IPS-20b (cell line): ENCODE measurements around the gene WFDC10A.
"Not testable (repeated sequence)": the region's sequence is repeated elsewhere in the genome, so short reads cannot be mapped to it uniquely, and the experiment has no call there.

ENCODE experiments used
- H3K27ac ChIP-seq: one replicate; pipeline ENCODE4 v1.5.1; 2013; ENCODE audit warnings: low read length
- H3K27me3 ChIP-seq: 2 replicates; pipeline ENCODE4 v1.6.1; 2013; ENCODE audit warnings: mild to moderate bottlenecking, low read length, inconsistent platforms; ENCODE audit not compliant: insufficient read depth
- H3K36me3 ChIP-seq: 2 replicates; pipeline ENCODE4 v1.6.1; 2013; ENCODE audit warnings: low read depth, mild to moderate bottlenecking, inconsistent platforms, low read length, moderate library complexity; ENCODE audit not compliant: insufficient read depth
- H3K4me1 ChIP-seq: 2 replicates; pipeline ENCODE4 v1.6.1; 2013; ENCODE audit warnings: mild to moderate bottlenecking, control low read depth, inconsistent platforms, low read length, moderate library complexity; ENCODE audit not compliant: insufficient read depth
- H3K4me3 ChIP-seq: 2 replicates; pipeline ENCODE4 v1.5.1; 2013; ENCODE audit warnings: mild to moderate bottlenecking, low read length, inconsistent platforms
- H3K9ac ChIP-seq: 2 replicates; pipeline ENCODE4 v1.6.1; 2013; ENCODE audit warnings: low read depth, mild to moderate bottlenecking, inconsistent platforms, low read length, moderate library complexity
- H3K9me3 ChIP-seq: 2 replicates; pipeline ENCODE4 v1.6.1; 2013; ENCODE audit warnings: mild to moderate bottlenecking, low read depth, low read length, inconsistent platforms; ENCODE audit not compliant: insufficient read depth

WFDC10A gene

DNA sequence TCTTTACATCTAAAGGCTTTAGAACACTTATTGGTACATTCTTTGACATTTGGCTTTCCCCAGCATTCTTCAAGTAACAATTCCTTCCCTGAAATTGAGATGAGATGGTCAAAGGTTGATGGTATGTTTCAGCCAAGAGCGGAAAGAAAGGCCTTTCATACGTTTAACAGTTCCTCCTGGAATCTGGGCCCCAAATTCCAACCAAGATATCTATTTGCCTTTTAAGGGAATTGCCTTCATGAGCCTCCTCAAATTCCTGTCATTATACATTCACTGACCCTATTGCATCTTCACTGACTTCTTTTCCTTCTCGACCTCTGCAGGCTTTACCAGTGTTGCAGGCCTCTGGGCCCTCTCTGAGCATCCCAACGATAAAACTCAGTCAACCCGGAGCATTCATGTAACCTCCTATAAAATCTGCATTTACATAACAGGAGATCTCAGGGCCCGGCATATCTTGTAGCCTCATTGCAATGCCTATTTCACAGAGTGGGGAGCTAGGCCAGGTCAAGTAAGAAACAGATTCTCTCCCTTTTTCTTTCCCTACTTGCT is 19.8 kb downstream of the WFDC10A start:
- Histone ChIP-seq H3K4me1 (no peaks in the 10 kb centered on the region), H3K36me3 (no peaks in the 10 kb centered on the region), H3K4me3 (no peak overlapping the region), H3K9ac (no peak overlapping the region), H3K9me3 (peaks cover 9% of the 10 kb centered on the region; the same call in 1 of the 2 replicates), H3K27ac (no peak overlapping the region), H3K27me3 (no peaks in the 10 kb centered on the region)

DNA sequence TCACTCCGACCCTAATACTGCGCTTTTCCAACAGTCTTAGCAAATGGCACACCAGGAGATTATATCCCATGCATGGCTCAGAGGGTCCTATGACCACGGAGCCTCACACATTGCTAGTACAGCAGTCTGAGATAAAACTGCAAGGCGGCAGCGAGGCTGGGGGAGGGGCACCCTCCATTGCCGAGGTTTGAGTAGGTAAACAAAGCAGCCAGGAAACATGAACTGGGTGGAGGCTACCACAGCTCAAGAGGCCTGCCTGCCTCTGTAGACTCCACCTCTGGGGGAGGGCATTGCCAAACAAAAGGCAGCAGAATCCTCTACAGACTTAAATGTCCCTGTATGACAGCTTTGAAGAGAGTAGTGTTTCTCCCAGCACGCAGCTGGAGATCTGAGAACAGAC is 22.2 kb downstream of the WFDC10A start:
- not testable (repeated sequence) for H3K4me1 ChIP-seq, H3K27ac ChIP-seq, H3K36me3 ChIP-seq, H3K9me3 ChIP-seq, H3K9ac ChIP-seq, H3K4me3 ChIP-seq, H3K27me3 ChIP-seq

DNA sequence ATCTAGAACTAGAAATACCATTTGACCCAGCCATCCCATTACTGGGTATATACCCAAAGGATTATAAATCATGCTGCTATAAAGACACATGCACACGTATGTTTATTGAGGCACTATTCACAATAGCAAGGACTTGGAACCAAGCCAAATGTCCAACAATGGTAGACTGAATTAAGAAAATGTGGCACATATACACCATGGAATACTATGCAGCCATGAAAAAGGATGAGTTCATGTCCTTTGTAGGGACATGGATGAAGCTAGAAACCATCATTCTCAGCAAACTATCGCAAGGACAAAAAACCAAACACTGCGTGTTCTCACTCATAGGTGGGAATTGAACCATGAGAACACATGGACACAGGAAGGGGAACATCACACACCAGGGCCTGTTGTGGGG is 27.5 kb downstream of the WFDC10A start:
- not testable (repeated sequence) for H3K36me3 ChIP-seq, H3K27ac ChIP-seq, H3K9ac ChIP-seq, H3K9me3 ChIP-seq, H3K4me3 ChIP-seq, H3K27me3 ChIP-seq, H3K4me1 ChIP-seq

DNA sequence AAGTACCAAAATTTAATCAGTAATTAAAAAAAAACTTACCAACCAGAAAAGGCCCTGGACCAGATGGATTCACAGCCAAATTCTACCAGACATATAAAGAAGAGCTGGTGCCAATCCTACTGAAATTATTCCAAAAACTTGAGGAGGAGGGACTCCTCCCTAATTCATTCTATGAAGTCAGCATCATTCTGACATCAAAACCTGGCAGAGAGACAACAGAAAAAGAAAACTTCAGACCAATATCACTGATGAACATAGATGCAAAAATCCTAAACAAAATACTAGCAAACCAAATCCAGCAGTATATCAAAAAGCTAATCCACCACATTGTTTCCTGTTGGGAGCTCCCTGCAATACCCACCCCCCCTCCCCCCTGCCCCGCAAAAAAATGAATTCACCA is 40.6 kb downstream of the WFDC10A start, which contains the start of gene WFDC11:
TSS of gene WFDC11 (minus strand) at position 101 of the 400 bp plus-strand sequence. CDS start 19,639 bp downstream, outside the sequence.
- Histone ChIP-seq H3K4me1 (no peaks in the 10 kb centered on the region), H3K27me3 (no peaks in the 10 kb centered on the region), H3K27ac (no peak within 1 kb of the TSS), H3K4me3 (no peak within 1 kb of the TSS), H3K36me3 (no peaks in the 10 kb centered on the region), H3K9ac (no peak within 1 kb of the TSS), H3K9me3 (no peaks in the 10 kb centered on the region)

DNA sequence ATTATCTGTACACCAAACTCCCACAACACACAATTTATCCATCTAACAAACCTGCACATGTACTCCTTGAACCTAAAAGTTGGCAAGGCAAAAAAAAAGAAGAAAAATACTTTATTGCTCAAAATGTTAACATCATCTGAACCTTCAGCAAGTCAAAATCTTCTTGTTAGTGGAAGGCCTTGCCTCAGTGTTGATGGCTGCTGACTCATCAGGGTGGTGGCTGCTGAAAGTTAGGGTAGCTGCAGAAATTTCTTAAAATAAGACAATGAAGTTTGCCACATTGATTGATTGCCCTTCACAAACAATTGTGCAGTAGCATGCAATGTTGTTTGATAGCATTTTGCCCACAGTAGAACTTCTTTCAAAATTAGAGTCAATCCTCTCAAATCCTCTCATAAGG is 43.2 kb downstream of the WFDC10A start:
- H3K4me3 ChIP-seq: no peak overlapping the region
- no peak overlapping the region for H3K9ac ChIP-seq
- no peaks in the 10 kb centered on the region for H3K27me3 ChIP-seq
- H3K36me3 ChIP-seq: no peaks in the 10 kb centered on the region
- no peaks in the 10 kb centered on the region for H3K9me3 ChIP-seq
- H3K4me1 ChIP-seq: no peaks in the 10 kb centered on the region
- no peak overlapping the region for H3K27ac ChIP-seq

DNA sequence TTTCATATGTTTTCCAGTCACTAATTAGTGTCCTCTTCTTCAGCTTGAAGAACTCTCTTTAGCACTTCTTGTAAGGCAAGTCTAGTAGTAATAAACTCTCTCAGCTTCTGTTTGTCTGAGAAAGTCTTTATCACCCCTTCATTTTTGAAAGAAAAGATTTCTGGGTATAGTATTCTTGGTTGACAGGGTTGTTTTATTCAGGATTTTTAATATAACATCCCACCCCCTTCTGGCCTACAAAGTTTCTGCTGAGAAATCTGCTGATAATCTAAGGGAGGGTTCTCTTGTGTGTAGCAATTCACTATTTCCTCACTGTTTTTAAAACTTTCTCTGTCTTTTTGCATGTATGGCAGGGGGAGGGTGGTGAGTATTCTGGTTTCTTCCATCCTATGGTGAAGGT is 50.1 kb downstream of the WFDC10A start:
- Histone ChIP-seq H3K27ac (no peak overlapping the region), H3K9ac (no peak overlapping the region), H3K4me1 (no peaks in the 10 kb centered on the region), H3K27me3 (no peaks in the 10 kb centered on the region), H3K36me3 (no peaks in the 10 kb centered on the region), H3K4me3 (no peak overlapping the region), H3K9me3 (peaks cover 8% of the 10 kb centered on the region; the same call in 1 of the 2 replicates)
